GM19023 (cell line): ENCODE measurements around the gene ACSL4.

ENCODE experiments used
- ATAC-seq: cut with Tn5 transposase; IDR thresholded peaks from one replicate; pipeline ENCODE4 v1.9.1; 2021; ENCODE audit warnings: mild to moderate bottlenecking, moderate library complexity; ENCODE audit not compliant: unreplicated experiment

Gene ACSL4

GRCh38 chrX:109622270-109622669 is 110.8 kb downstream of the ACSL4 start:
- ATAC-seq, result no peak

- no peak for ATAC-seq
Measured at GRCh38 chrX:109619771-109620170, 113.3 kb downstream of the ACSL4 start.

GRCh38 chrX:109614951-109615350 is 118.1 kb downstream of the ACSL4 start:
- no peak for ATAC-seq

- ATAC-seq, result no peak
Measured at GRCh38 chrX:109601486-109601885, 131.6 kb downstream of the ACSL4 start.

- ATAC-seq, result no peak
Measured at GRCh38 chrX:109600237-109600651, 132.8 kb downstream of the ACSL4 start.

- ATAC-seq, result no peak
Measured at GRCh38 chrX:109596015-109596414, 137.0 kb downstream of the ACSL4 start.
